Gastroesophageal sphincter (tissue), 4 donors: ENCODE data around the gene AIFM1. TPM values are rescaled to one million over a fixed set of nuclear protein-coding genes. Genes with fewer than 3 reads are reported as not detected.

Source experiments
- ATAC-seq: fragments of 150-250 bp; one replicate; pipeline ENCODE4 v1.9.1; 2016; ENCODE audit warnings: mild to moderate bottlenecking, moderate library complexity
- H3K27ac ChIP-seq, 4 donors: fragments of 200-600 bp; sonication (generic) in 3 of 4; 1 replicate in 3 of 4; 2 replicates in 1 of 4; pipeline ENCODE4 v1.5.1; 2016 to 2019
- H3K27me3 ChIP-seq: fragments of 200-600 bp; sonication (generic); one replicate; pipeline ENCODE4 v1.5.1; 2019
- H3K36me3 ChIP-seq, 2 donors: fragments of 200-600 bp; sonication (generic); one replicate each; pipeline ENCODE4 v1.5.1; 2019; ENCODE audit warnings: control low read depth in 1 of 2
- H3K4me1 ChIP-seq, 3 donors: fragments of 200-600 bp; sonication (generic); 1 replicate in 2 of 3; 2 replicates in 1 of 3; pipeline ENCODE4 v1.5.1; 2016 to 2019; ENCODE audit warnings: control low read depth in 2 of 3
- H3K4me3 ChIP-seq, 2 donors: fragments of 200-600 bp; sonication (generic); one replicate each; pipeline ENCODE4 v1.5.1; 2019; ENCODE audit warnings: mild to moderate bottlenecking in 1 of 2, moderate library complexity in 1 of 2
- H3K9me3 ChIP-seq, 3 donors: fragments of 200-600 bp; sonication (generic); one replicate each; pipeline ENCODE4 v1.5.1; 2017 to 2019; ENCODE audit warnings: control low read depth in 2 of 3
- CTCF ChIP-seq, 4 experiments: fragments of 200-600 bp in 2 of 4; fragments of 450-650 bp in 2 of 4; sonication (generic) in 1 of 4; IDR thresholded peaks; one replicate each; pipeline ENCODE4 v1.5.1; 2017 to 2019; ENCODE audit warnings: antibody characterized with exemption in 4 of 4, mild to moderate bottlenecking in 2 of 4, moderate library complexity in 2 of 4
- EP300 ChIP-seq: sonication (generic); formaldehyde crosslinking; IDR thresholded peaks from one replicate; pipeline ENCODE4 v1.6.1; 2017; ENCODE audit warnings: antibody characterized with exemption, mild to moderate bottlenecking
- POLR2A ChIP-seq, 2 donors: fragments of 450-650 bp; IDR thresholded peaks; one replicate each; pipeline ENCODE4 v1.6.1; 2017; ENCODE audit warnings: antibody characterized with exemption in 2 of 2, mild to moderate bottlenecking in 2 of 2, moderate library complexity in 1 of 2
- POLR2AphosphoS5 ChIP-seq: sonication (generic); formaldehyde crosslinking; IDR thresholded peaks from one replicate; pipeline ENCODE4 v1.6.1; 2017; ENCODE audit warnings: antibody characterized with exemption
- WGBS, 2 donors: methylation state at CpG; one replicate each; pipeline ENCODE4 v1.1.5; 2018; ENCODE audit warnings: low coverage in 1 of 2; 5-methylcytosine and 5-hydroxymethylcytosine counted together
- total RNA-seq, 4 donors: library from RNA; depleted of rRNA; stranded (reverse); fragments of >200 nt; gene quantifications; one replicate each; pipeline ENCODE4 v1.1.0, GENCODE V29; 2016

The AIFM1 gene
- total RNA-seq, 4 donors from 2014 or later = 14.0 to 25.5 (median 16.9) TPM

- ATAC-seq = no peak
- Histone ChIP-seq H3K4me3 (no peak overlapping the region), H3K4me1 (peaks cover 0 to 23% (median 4%) of the 10 kb centered on the region in 3 donors), H3K36me3 (no peaks in the 10 kb centered on the region), H3K9me3 (no peaks in the 10 kb centered on the region), H3K27ac (peak overlapping the region in 1 of 4 donors; percentile 24), H3K27me3 (no peaks in the 10 kb centered on the region)
- no CpG with 5 or more reads among the region's 5 CpGs for WGBS, 2 donors
- TF ChIP-seq EP300 (no peak), CTCF (IDR thresholded peaks at IDR 0.05) (no peak), POLR2A (IDR thresholded peaks at IDR 0.05) (no peak), POLR2AphosphoS5 (no peak)
These were observed 67.5 kb downstream of the AIFM1 start for GRCh38 chrX:130098210-130098552.

- H3K4me3 ChIP-seq = no peak overlapping the region
- H3K27me3 ChIP-seq = no peaks in the 10 kb centered on the region
- peak; percentile 46 for ATAC-seq
- TF ChIP-seq POLR2AphosphoS5 (no peak), EP300 (no peak), CTCF (IDR thresholded peaks at IDR 0.05) (no peak), POLR2A (IDR thresholded peaks at IDR 0.05) (no peak)
- H3K27ac ChIP-seq = peak overlapping the region in 1 of 4 donors; percentile 24
- H3K9me3 ChIP-seq = no peaks in the 10 kb centered on the region
- 50% methylated on average over 1 of the region's 14 CpGs; no CpG with 5 or more reads in 1 of the 2 donors for WGBS, 2 donors
- peaks cover 0 to 23% (median 4%) of the 10 kb centered on the region in 3 donors for H3K4me1 ChIP-seq
- H3K36me3 ChIP-seq = no peaks in the 10 kb centered on the region
These were observed 68.0 kb downstream of the AIFM1 start for GRCh38 chrX:130097507-130098209.

- Histone ChIP-seq H3K9me3 (no peaks in the 10 kb centered on the region), H3K27me3 (no peaks in the 10 kb centered on the region), H3K4me3 (no peak overlapping the region), H3K4me1 (peaks cover 0 to 23% (median 4%) of the 10 kb centered on the region in 3 donors), H3K27ac (no peak overlapping the region), H3K36me3 (no peaks in the 10 kb centered on the region)
- no peak for ATAC-seq
- TF ChIP-seq EP300 = no peak
- no peak for TF ChIP-seq CTCF (IDR thresholded peaks at IDR 0.05)
- TF ChIP-seq POLR2AphosphoS5 = no peak
- TF ChIP-seq POLR2A (IDR thresholded peaks at IDR 0.05) = no peak
- WGBS, 2 donors = 73 to 100% methylated on average over 1 to 6 of the region's 6 CpGs
These were observed 70.2 kb downstream of the AIFM1 start for GRCh38 chrX:130095249-130096030.

GRCh38 chrX:130094696-130095095 lies 70.9 kb downstream of the AIFM1 start:
- Histone ChIP-seq H3K27ac (no peak overlapping the region), H3K9me3 (no peaks in the 10 kb centered on the region), H3K27me3 (no peaks in the 10 kb centered on the region), H3K36me3 (no peaks in the 10 kb centered on the region), H3K4me1 (peaks cover 0 to 21% (median 4%) of the 10 kb centered on the region in 3 donors), H3K4me3 (no peak overlapping the region)
- ATAC-seq = no peak
- TF ChIP-seq POLR2A (IDR thresholded peaks at IDR 0.05) (no peak), POLR2AphosphoS5 (no peak), EP300 (no peak), CTCF (IDR thresholded peaks at IDR 0.05) (no peak)
- 75% methylated on average over 2 of the region's 8 CpGs; no CpG with 5 or more reads in 1 of the 2 donors for WGBS, 2 donors
